ENCODE results near the gene UNC13C. TPM values are rescaled to one million over a fixed set of nuclear protein-coding genes. Genes with fewer than 3 reads are reported as not detected.

UNC13C gene
- total and polyA plus RNA-seq, 10 of the 15 experiments (the other 5 are each of a cell fraction or from before 2014, with no cell fraction given), result 9.9 to 81.3 (median 25.0) TPM

- TF ChIP-seq ZBTB4 (CRISPR knock-in tag; IDR thresholded peaks at IDR 0.05) (no peak), ZNF622 (IDR thresholded peaks at IDR 0.05) (no peak), FOXM1 (IDR thresholded peaks at IDR 0.05; ENCODE audit: low read depth, low read length) (no peak), NR2C2 (IDR thresholded peaks at IDR 0.05; ENCODE audit: borderline replicate concordance, control insufficient read depth, insufficient read length, low read depth) (no peak), GABPA (IDR thresholded peaks at IDR 0.05; ENCODE audit: low read depth) (no peak), WRNIP1 (IDR thresholded peaks at IDR 0.05; ENCODE audit: borderline replicate concordance, low read depth, low read length) (no peak)
These were observed 228.5 kb downstream of the UNC13C start (continued) for GRCh38 chr15:54206586-54207321.

GRCh38 chr15:54208786-54209185 lies 230.5 kb downstream of the UNC13C start:
- H3K27ac ChIP-seq (ENCODE audit: control insufficient read depth, insufficient read depth), result no peak overlapping the region
- ChIA-PET CTCF (interaction anchor here (0.5 kb wide), 1 partner anchor 60 kb away, joined by 3 read pairs; no protein-coding TSS in a partner anchor), POLR2A (interaction anchor here (0.5 kb wide), 1 partner anchor 1071 kb away, joined by 3 read pairs; no protein-coding TSS in a partner anchor), RAD21 (ENCODE audit: unreplicated experiment) (no interaction called here), SMC1A (ENCODE audit: uncharacterized antibody, unreplicated experiment) (interaction anchor here (2.9 kb wide), 1 partner anchor 57 kb away, joined by 7 read pairs; no protein-coding TSS in a partner anchor)
- no peak overlapping the region for H3K4me2 ChIP-seq (ENCODE audit: control insufficient read depth, insufficient read depth)
- TF ChIP-seq MEF2A (IDR thresholded peaks at IDR 0.05; ENCODE audit: insufficient read depth, low read depth, low read length) (no peak), BACH1 (IDR thresholded peaks at IDR 0.05; ENCODE audit: borderline replicate concordance) (no peak), GATAD2B (conservative IDR thresholded peaks at IDR 0.05; ENCODE audit: low read depth) (no peak), USF2 (IDR thresholded peaks at IDR 0.05; ENCODE audit: borderline replicate concordance, low read depth, low read length) (no peak), ZNF384 (IDR thresholded peaks at IDR 0.05; ENCODE audit: borderline replicate concordance, low read depth, low read length) (no peak), MEF2B (IDR thresholded peaks at IDR 0.05; ENCODE audit: partially characterized antibody, poor library complexity, severe bottlenecking) (no peak), SMC3 (IDR thresholded peaks at IDR 0.05; ENCODE audit: borderline replicate concordance, low read length) (no peak), NRF1 (conservative IDR thresholded peaks at IDR 0.05; ENCODE audit: low read depth, low read length) (no peak), CHD4 (IDR thresholded peaks at IDR 0.05) (no peak), YBX1 (IDR thresholded peaks at IDR 0.05) (no peak), FOXK2 (IDR thresholded peaks at IDR 0.05) (no peak), LARP7 (IDR thresholded peaks at IDR 0.05) (no peak)
- no peaks in the 10 kb centered on the region for H3K36me3 ChIP-seq (ENCODE audit: control insufficient read depth in 2 of 2, insufficient read depth in 2 of 2, low read length in 1 of 2)
- no peaks in the 10 kb centered on the region for H3K9me3 ChIP-seq (replicated peaks; ENCODE audit: control insufficient read depth, insufficient read depth, low read length)
- FAIRE-seq (no peak), DNase-seq (ENCODE audit: low read depth, low spot score) (no peak), ATAC-seq (no peak)
- BruUV-seq (replicated peaks), result no TSS peak
- H4K20me1 ChIP-seq (ENCODE audit: control insufficient read depth, insufficient read depth), result no peaks in the 10 kb centered on the region
- no peak overlapping the region for H3K9ac ChIP-seq (ENCODE audit: control insufficient read depth, insufficient read depth, low read length)
- in situ Hi-C loops (cut with MboI) (no loop called here), intact Hi-C loops (cut with micrococcal nuclease; ENCODE audit: unreplicated experiment) (no loop called here)
- H3K79me2 ChIP-seq (ENCODE audit: control insufficient read depth, insufficient read depth, low read length), result no peaks in the 10 kb centered on the region
- H3K4me3 ChIP-seq, result no peak overlapping the region
- H3K4me1 ChIP-seq (ENCODE audit: control insufficient read depth, insufficient read depth, low read length), result no peaks in the 10 kb centered on the region
- H3K27me3 ChIP-seq (replicated peaks in 1 of 2; ENCODE audit: control insufficient read depth in 2 of 2, insufficient read depth in 2 of 2, low read length in 1 of 2), result no peaks in the 10 kb centered on the region
- H2AFZ ChIP-seq (ENCODE audit: control insufficient read depth, low read depth, low read length), result no peak overlapping the region
- 50% methylated on average over 2 of the region's 2 CpGs for WGBS (ENCODE audit: insufficient coverage, insufficient replicate concordance, low lambda C conversion rate, missing lambda C conversion rate)

All from GM12878 (cell line).